Endothelial cell of umbilical vein (primary cell): ENCODE data around the gene PHEX. TPM values are rescaled to one million over a fixed set of nuclear protein-coding genes. Genes with fewer than 3 reads are reported as not detected.

Experiments
- BruUV-seq: library from RNA; stranded (reverse); fragments of 400-500 nt; replicated peaks from 2 replicates; lab custom pipeline; 2021; lab: Mats Ljungman, UMichigan
- CTCF ChIA-PET: fragments of 300-600, 350-600 bp; sonication (Branson Sonifier 250); formaldehyde crosslinking; loops from one replicate; lab custom pipeline; 2021; ENCODE audit warnings: antibody characterized with exemption, inconsistent platforms; lab: Charles Lee
- POLR2A ChIA-PET: fragments of 300-600, 350-600 bp; sonication (Branson Sonifier 250); formaldehyde crosslinking; loops from one replicate; lab custom pipeline; 2021; ENCODE audit warnings: antibody characterized with exemption, inconsistent platforms; lab: Charles Lee
- DNase-seq: peaks from one replicate; pipeline ENCODE4 v3.0.0-alpha.2; 2011; ENCODE audit warnings: low read depth, low spot score
- FAIRE-seq: peaks from 2 replicates; lab custom pipeline; 2011; peaks lifted over from hg19 to GRCh38; lab: Jason Lieb, UNC
- H2AFZ ChIP-seq: 2 replicates; pipeline ENCODE4 v1.6.0; 2012; ENCODE audit warnings: low read depth, low read length, control low read depth, inconsistent platforms
- H3K27ac ChIP-seq: 2 replicates; pipeline ENCODE4 v1.5.1; 2011; ENCODE audit warnings: low read depth, mild to moderate bottlenecking, control low read depth, low read length, moderate library complexity; ENCODE audit not compliant: insufficient read depth
- H3K27me3 ChIP-seq, 2 experiments: 2 replicates each; pipeline versions ENCODE4 v1.6.0 to v1.6.1; 2011; ENCODE audit warnings: low read length in 2 of 2, mixed read lengths in 1 of 2; ENCODE audit not compliant: control insufficient read depth in 2 of 2, insufficient read depth in 2 of 2
- H3K36me3 ChIP-seq, 2 experiments: 2 replicates in 1 of 2; 3 replicates in 1 of 2; pipeline ENCODE4 v1.5.1; 2011; ENCODE audit warnings: low read length in 2 of 2, mild to moderate bottlenecking in 1 of 2, moderate library complexity in 1 of 2; ENCODE audit not compliant: control insufficient read depth in 2 of 2, insufficient read depth in 2 of 2; ENCODE audit errors: extremely low read depth in 1 of 2
- H3K4me1 ChIP-seq: 3 replicates; pipeline ENCODE4 v1.5.1; 2011; ENCODE audit warnings: mild to moderate bottlenecking, low read length; ENCODE audit not compliant: control insufficient read depth, insufficient read depth; ENCODE audit errors: extremely low read depth
- H3K4me2 ChIP-seq: 2 replicates; pipeline ENCODE4 v1.6.1; 2011; ENCODE audit warnings: low read length, control low read depth, mixed read lengths; ENCODE audit not compliant: insufficient read depth
- H3K4me3 ChIP-seq, 3 experiments: fragments of 200-600 bp in 1 of 3; sonication (generic), shearing (Covaris generic) in 1 of 3; replicated peaks in 1 of 3; 2 replicates each; pipeline ENCODE4 v1.5.1; 2011 to 2016; ENCODE audit warnings: control low read depth in 3 of 3, low read length in 3 of 3, mild to moderate bottlenecking in 2 of 3, inconsistent platforms in 1 of 3, low read depth in 1 of 3, moderate library complexity in 1 of 3; ENCODE audit not compliant: insufficient read depth in 1 of 3
- H3K79me2 ChIP-seq: 2 replicates; pipeline ENCODE4 v1.6.0; 2012; ENCODE audit warnings: low read length, inconsistent platforms; ENCODE audit not compliant: control insufficient read depth, insufficient read depth
- H3K9ac ChIP-seq: replicated peaks from 2 replicates; pipeline ENCODE3; 2011; ENCODE audit warnings: low read length, control low read depth; ENCODE audit not compliant: insufficient read depth; ENCODE audit errors: extremely low read depth
- H3K9me1 ChIP-seq: replicated peaks from 3 replicates; pipeline ENCODE4 v1.6.0; 2011; ENCODE audit warnings: mild to moderate bottlenecking, low read length; ENCODE audit not compliant: control insufficient read depth, insufficient read depth; ENCODE audit errors: extremely low read depth
- H3K9me3 ChIP-seq: replicated peaks from 2 replicates; pipeline ENCODE4 v1.5.1; 2012; ENCODE audit warnings: low read length, inconsistent platforms; ENCODE audit not compliant: control insufficient read depth, insufficient read depth
- H4K20me1 ChIP-seq: replicated peaks from 2 replicates; pipeline ENCODE3; 2011; ENCODE audit warnings: mild to moderate bottlenecking, low read length; ENCODE audit not compliant: control insufficient read depth, insufficient read depth; ENCODE audit errors: extremely low read depth
- EZH2 ChIP-seq: IDR thresholded peaks from 2 replicates; pipeline ENCODE4 v1.6.1; 2012; ENCODE audit warnings: borderline replicate concordance, low read depth, mild to moderate bottlenecking, moderate library complexity, low read length, inconsistent platforms; ENCODE audit not compliant: severe bottlenecking
- FOS ChIP-seq: IDR thresholded peaks from 2 replicates; pipeline ENCODE4 v1.6.1; 2011; ENCODE audit warnings: mild to moderate bottlenecking, low read length, moderate library complexity, borderline replicate concordance; ENCODE audit not compliant: insufficient read depth
- GATA2 ChIP-seq: IDR thresholded peaks from 2 replicates; pipeline ENCODE4 v1.7.0; 2011; ENCODE audit warnings: low read depth, mild to moderate bottlenecking, moderate library complexity, mixed read lengths, low read length; ENCODE audit not compliant: insufficient read length, insufficient read depth
- JUN ChIP-seq: IDR thresholded peaks from 2 replicates; pipeline ENCODE4 v1.6.1; 2011; ENCODE audit warnings: borderline replicate concordance, low read depth; ENCODE audit not compliant: insufficient read length, insufficient read depth
- MYC ChIP-seq: IDR thresholded peaks from one replicate; pipeline ENCODE4 v1.6.1; 2011; ENCODE audit warnings: mild to moderate bottlenecking, low read depth, low read length
- POLR2A ChIP-seq: IDR thresholded peaks from 2 replicates; pipeline ENCODE4 v1.6.1; 2012; ENCODE audit warnings: low read depth, mild to moderate bottlenecking, control low read depth, low read length
- POLR2AphosphoS5 ChIP-seq: IDR thresholded peaks from 2 replicates; pipeline ENCODE4 v1.6.1; 2012; ENCODE audit warnings: low read depth, mild to moderate bottlenecking, control low read depth, low read length, moderate library complexity; ENCODE audit not compliant: insufficient read depth
- dilution Hi-C: fragments of 300-500 bp; cut with MboI; formaldehyde crosslinking; loops from one replicate; pipeline ENCODE4 v1.15.0; 2019; ENCODE audit warnings: low sequenced_read_pairs; ENCODE audit not compliant: extremely low pct_ligation_motif_present
- intact Hi-C: fragments of 100-400 bp; cut with micrococcal nuclease; formaldehyde crosslinking; loops from one replicate; pipeline ENCODE4 v1.10.0; 2022
- polyA plus RNA-seq, 4 experiments: library from polyadenylated mRNA; depleted of rRNA in 3 of 4; stranded (reverse) in 3 of 4; unstranded in 1 of 4; fragments of >200 nt; gene quantifications; 2 replicates each; pipeline versions ENCODE4 v1.2.1 to v1.2.3, GENCODE V29; 2011 to 2012; ENCODE audit warnings: missing spikeins in 1 of 4
- total RNA-seq: library from RNA; stranded (reverse); gene quantifications from 2 replicates; pipeline ENCODE4 v1.2.3, GENCODE V29; 2021
- TF ChIP-seq, protein P1 (sequence below): IDR thresholded peaks from 2 replicates; pipeline ENCODE4 v1.6.1; 2011; ENCODE audit not compliant: insufficient read depth, insufficient read length
- TF ChIP-seq, protein P2 (sequence below), 2 donors: IDR thresholded peaks; 1 replicate in 1 of 2; 2 replicates in 1 of 2; pipeline ENCODE4 v1.5.1; 2011; ENCODE audit warnings: low read length in 2 of 2, mild to moderate bottlenecking in 2 of 2, moderate library complexity in 2 of 2, control low read depth in 1 of 2, inconsistent platforms in 1 of 2, low read depth in 1 of 2; ENCODE audit not compliant: insufficient read depth in 1 of 2; ENCODE audit errors: extremely low read depth in 1 of 2

The PHEX gene
- total and polyA plus RNA-seq, 2 donors (not counting 3 experiments of a cell fraction or from before 2014, with no cell fraction given), result 0.07 to 0.44 TPM

DNA sequence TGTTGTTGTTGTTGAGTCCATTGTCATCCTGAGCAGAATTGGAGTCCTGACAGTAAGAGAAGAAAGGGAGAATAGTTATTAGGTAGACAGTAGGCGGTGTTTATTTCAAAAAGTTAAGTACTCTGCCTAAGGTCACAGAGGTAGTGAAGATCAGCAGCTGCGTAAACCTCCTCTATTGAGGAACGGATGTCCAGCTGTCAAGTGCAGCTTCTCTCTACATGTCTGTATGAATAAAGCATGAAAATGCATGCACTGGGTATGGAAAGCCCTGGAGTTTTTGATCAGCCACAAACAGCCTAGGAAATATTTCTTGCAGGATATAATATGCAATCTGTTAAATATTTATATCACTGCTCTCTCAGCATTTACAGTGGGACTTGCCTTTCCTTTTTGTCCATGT is 131.2 kb downstream of the PHEX start:
- FAIRE-seq, result no peak
- TF ChIP-seq FOS (no peak), POLR2A (no peak), EZH2 (no peak), GATA2 (no peak), JUN (no peak), MYC (no peak), POLR2AphosphoS5 (no peak)
- TF ChIP-seq, protein P1, sequence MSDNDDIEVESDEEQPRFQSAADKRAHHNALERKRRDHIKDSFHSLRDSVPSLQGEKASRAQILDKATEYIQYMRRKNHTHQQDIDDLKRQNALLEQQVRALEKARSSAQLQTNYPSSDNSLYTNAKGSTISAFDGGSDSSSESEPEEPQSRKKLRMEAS, result no peak
- TF ChIP-seq, protein P2, sequence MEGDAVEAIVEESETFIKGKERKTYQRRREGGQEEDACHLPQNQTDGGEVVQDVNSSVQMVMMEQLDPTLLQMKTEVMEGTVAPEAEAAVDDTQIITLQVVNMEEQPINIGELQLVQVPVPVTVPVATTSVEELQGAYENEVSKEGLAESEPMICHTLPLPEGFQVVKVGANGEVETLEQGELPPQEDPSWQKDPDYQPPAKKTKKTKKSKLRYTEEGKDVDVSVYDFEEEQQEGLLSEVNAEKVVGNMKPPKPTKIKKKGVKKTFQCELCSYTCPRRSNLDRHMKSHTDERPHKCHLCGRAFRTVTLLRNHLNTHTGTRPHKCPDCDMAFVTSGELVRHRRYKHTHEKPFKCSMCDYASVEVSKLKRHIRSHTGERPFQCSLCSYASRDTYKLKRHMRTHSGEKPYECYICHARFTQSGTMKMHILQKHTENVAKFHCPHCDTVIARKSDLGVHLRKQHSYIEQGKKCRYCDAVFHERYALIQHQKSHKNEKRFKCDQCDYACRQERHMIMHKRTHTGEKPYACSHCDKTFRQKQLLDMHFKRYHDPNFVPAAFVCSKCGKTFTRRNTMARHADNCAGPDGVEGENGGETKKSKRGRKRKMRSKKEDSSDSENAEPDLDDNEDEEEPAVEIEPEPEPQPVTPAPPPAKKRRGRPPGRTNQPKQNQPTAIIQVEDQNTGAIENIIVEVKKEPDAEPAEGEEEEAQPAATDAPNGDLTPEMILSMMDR (IDR thresholded peaks at IDR 0.05; ENCODE audit: extremely low read depth in 1 of 2, insufficient read depth in 1 of 2, low read depth in 1 of 2, low read length in 2 of 2), result no peak
- Histone ChIP-seq H3K9ac (no peak overlapping the region), H2AFZ (no peak overlapping the region), H3K4me2 (no peak overlapping the region), H3K9me3 (no peaks in the 10 kb centered on the region), H3K9me1 (no peaks in the 10 kb centered on the region), H3K4me3 (no peak overlapping the region), H3K79me2 (no peaks in the 10 kb centered on the region), H3K27ac (no peak overlapping the region), H3K36me3 (no peaks in the 10 kb centered on the region), H4K20me1 (no peaks in the 10 kb centered on the region), H3K4me1 (no peaks in the 10 kb centered on the region), H3K27me3 (no peaks in the 10 kb centered on the region)
- no TSS peak for BruUV-seq
- dilution Hi-C loops (no loop called here), intact Hi-C loops (no loop called here)
- CTCF ChIA-PET, result no interaction called here
- POLR2A ChIA-PET, result no interaction called here
- DNase-seq, result no peak
